HG03469 (cell line): ENCODE data around the gene SUN2.

Experiments used
- ATAC-seq: cut with Tn5 transposase; IDR thresholded peaks from one replicate; pipeline ENCODE4 v1.9.1; 2021; ENCODE audit warnings: mild to moderate bottlenecking, moderate library complexity, moderate number of reproducible peaks; ENCODE audit not compliant: unreplicated experiment

The SUN2 gene

DNA sequence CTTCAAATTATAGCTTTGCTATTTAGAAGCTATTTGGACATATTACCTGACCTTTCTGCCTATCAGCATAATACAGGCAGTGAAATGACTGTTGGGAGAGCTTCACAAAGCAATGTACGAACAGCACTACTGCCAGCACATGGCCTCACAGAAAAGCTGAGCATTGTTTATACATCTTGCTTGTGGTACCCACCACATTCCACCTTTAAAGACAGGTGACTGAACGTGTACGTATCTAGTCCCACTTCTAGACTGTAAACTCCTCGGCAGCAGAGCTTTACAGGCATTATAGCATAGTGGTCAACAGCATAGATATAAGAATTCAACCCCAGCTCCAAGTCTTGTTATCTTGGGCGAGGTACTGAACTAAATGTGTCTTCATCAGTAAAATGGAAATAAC is 56.7 kb downstream of the SUN2 start:
- ATAC-seq, result no peak

GRCh38 chr22:38698407-38699094 is 57.2 kb downstream of the SUN2 start:
- no peak for ATAC-seq

DNA sequence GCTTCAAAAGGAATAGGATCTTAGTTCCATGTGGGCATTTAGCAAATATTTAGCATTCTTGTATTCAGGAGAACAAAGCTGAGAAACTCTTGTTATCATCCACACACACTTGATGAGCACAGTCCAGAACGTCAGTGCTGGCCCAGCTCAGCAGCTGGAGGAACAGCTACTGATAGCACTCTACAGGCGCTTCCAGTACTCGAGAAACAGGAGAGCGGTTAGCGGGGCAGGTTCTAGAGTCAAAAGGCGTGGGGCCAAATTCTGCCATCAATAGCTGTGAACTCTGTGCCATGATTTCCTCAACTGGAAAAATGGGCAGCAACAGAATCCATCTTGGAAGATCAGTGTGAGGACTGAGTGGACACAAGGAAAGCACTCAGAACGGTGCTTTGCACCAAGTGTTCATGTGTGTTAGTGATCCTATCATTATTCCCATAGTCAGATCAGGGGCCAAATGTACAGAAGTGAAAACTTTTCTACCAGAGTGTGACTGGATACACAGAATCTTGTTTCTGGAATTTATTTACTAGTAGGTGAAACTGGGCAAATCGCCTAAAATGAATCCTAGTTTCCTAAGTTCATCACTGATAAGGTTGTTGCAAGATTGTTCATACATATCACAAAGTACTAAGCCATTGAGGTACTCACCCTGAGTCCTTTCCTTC is 58.2 kb downstream of the SUN2 start:
- ATAC-seq, result no peak

- no peak for ATAC-seq
Observed at GRCh38 chr22:38696606-38697424, 59.0 kb downstream of the SUN2 start.

GRCh38 chr22:38694940-38695339 is 60.9 kb downstream of the SUN2 start:
- no peak for ATAC-seq

DNA sequence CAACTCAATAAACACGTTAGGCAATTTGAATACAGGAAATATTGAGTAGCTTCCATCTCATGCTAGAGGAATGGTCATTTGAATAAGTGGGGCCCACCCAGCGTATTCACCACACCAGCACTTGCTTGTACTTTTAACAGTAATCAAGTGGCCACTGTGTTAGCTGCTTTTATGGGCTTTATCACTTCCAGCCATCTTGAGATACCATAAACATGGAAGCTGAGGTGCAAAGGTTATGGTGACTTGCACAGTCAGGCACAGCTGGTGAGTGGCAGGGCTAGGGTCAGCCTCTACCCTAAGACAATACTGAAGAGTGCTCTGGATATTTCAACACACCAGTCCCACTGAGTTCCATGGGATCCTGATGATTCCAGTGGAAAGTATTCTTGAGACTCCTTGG is 61.7 kb downstream of the SUN2 start:
- no peak for ATAC-seq

- no peak for ATAC-seq
Observed at GRCh38 chr22:38689651-38690050, 66.1 kb downstream of the SUN2 start.

GRCh38 chr22:38685761-38686160 is 70.0 kb downstream of the SUN2 start:
- no peak for ATAC-seq

GRCh38 chr22:38684895-38685294 is 70.9 kb downstream of the SUN2 start:
- ATAC-seq, result no peak
